SIG-M5 treated with dmso at 0.1 percent for 504 hours (cell line): ENCODE data around the gene KLHL1.

ENCODE experiments used
- DNase-seq: peaks from one replicate; lab custom pipeline; 2025; ENCODE audit not compliant: unreplicated experiment; lab: John Stamatoyannopoulos, UW

The KLHL1 gene

GRCh38 chr13:69704311-69704710, 403.9 kb downstream of the KLHL1 start:
- DNase-seq, result no peak

- DNase-seq, result no peak
Observed at GRCh38 chr13:69690999-69691398, 417.3 kb downstream of the KLHL1 start.

DNA sequence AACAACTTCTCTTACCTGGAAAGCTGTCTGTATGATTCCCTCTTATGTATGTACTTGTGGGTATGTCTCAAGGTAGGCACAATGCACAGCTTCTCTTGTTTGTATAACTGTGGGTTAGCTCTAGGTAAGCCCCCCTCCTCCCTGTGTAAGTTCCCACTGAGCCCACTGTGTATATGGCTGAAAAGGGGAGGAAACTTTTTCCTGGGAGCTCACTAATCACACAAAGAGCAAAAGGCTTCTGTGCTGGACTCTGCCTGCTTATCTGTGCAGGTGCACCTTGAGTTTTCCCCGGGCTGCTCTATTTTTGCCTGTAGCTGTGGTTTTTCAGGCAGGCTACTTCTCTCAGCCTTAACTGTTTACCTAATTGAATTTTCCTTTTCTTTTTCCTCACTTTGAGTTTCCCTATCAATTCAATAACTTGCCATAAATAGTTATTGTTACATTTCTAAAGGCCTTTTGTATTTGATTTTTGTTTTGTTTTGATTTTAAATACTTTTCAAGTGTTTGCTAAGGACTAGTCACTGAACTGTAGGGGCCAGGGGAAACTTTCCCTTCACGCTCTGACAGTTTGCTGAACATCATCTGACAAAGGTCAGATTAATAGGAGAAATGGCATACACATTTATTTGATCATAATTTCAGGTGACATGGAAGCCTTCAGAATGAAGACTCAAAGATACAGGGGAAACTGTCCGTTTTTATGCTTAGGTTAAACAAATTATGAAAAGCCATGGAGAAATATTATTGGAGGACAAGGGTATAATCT, 424.1 kb downstream of the KLHL1 start:
- no peak for DNase-seq

GRCh38 chr13:69681722-69682121, 426.5 kb downstream of the KLHL1 start:
- DNase-seq, result no peak

GRCh38 chr13:69677343-69677742, 430.9 kb downstream of the KLHL1 start:
- DNase-seq, result no peak

DNA sequence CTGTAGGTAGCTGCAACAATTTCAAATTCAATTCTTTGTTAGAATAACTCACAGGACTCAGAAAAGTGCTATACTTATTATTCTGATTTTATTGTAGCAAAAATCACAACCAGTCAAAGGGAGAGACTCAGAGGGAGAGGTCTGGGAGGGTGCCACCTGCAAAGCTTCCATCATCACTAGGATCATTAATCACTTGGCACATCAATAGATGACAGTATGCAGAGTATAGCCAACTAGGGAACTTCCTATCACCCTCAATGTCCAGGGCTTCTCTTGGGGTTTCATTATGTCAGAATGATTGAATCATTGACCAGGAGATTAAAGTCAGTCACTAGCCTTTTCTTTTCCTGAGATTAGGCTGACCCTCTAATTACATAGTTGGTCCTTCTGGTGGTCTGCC, 432.0 kb downstream of the KLHL1 start:
- no peak for DNase-seq

DNA sequence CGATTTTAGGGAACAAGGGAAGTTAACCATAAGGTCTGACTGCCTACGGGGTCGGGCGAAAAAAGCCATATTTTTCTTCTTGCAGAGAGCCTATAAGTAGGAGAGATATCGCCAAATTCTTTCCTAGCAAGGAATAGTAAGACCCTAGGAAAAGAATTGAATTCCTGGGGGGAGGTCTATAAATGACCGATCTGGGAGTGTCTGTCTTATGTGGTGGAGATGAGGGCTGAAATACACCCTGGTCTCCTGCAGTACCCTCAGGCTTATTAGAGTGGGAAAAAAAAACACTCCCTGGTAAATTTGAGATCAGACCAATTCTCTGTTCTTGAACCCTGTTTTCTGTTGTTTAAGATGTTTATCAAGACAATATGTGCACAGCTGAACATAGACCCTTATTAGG, 448.1 kb downstream of the KLHL1 start:
- DNase-seq, result no peak

DNA sequence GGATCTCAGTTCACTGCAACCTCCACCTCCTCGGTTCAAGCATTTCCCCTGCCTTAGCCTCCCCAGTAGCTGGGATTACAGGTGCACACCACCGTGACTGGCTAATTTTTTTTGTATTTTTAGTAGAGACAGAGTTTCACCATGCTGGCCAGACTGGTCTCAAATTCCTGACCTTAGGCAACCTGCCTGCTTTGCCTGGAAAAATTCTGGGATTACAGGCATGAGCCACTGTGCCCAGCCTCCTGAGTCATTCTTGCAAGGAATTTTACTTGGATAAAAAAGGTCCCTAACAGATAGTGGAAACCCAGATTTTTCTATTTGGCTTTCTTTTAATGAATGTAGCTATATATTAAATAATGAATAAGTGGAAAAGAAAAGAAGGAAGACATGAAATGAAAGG, 450.6 kb downstream of the KLHL1 start:
- DNase-seq, result no peak

- no peak for DNase-seq
Observed at GRCh38 chr13:69654392-69654791, 453.9 kb downstream of the KLHL1 start.
